HEK293 (cell line): Measurements from ENCODE around the gene TNFSF11.

Experiments used
- CTCF ChIA-PET: fragments of 350-600 bp; formaldehyde crosslinking; extraction: SDS; loops from one replicate; lab custom pipeline; 2021; ENCODE audit warnings: antibody characterized with exemption; lab: Yijun Ruan, JAX
- POLR2A ChIA-PET: fragments of 300-600 bp; formaldehyde crosslinking; extraction: SDS; loops from one replicate; lab custom pipeline; 2020; ENCODE audit warnings: antibody characterized with exemption, inconsistent platforms; lab: Yijun Ruan, JAX
- H3K27ac ChIP-seq: fragments of 200-500 bp; sonication (Bioruptor generic); 2 replicates; pipeline ENCODE4 v1.5.1; 2014; ENCODE audit warnings: low read depth, low read length, control low read depth, inconsistent platforms; ENCODE audit errors: extremely low read depth
- H3K36me3 ChIP-seq, 2 experiments: fragments of 200-500 bp in 1 of 2; sonication (Bioruptor generic) in 1 of 2; 1 replicate in 1 of 2; 2 replicates in 1 of 2; pipeline ENCODE4 v1.5.1; 2014 to 2017; ENCODE audit warnings: inconsistent platforms in 2 of 2, low read length in 2 of 2; ENCODE audit not compliant: control insufficient read depth in 2 of 2, insufficient read depth in 1 of 2
- H3K4me1 ChIP-seq: fragments of 200-500 bp; sonication (Bioruptor generic); 2 replicates; pipeline ENCODE4 v1.5.1; 2014; ENCODE audit warnings: mild to moderate bottlenecking, low read length, inconsistent platforms; ENCODE audit not compliant: control insufficient read depth, insufficient read depth
- H3K4me3 ChIP-seq: 2 replicates; pipeline ENCODE4 v1.5.1; 2011; ENCODE audit warnings: low read depth, mild to moderate bottlenecking, control low read depth, low read length, moderate library complexity
- H3K9me3 ChIP-seq: fragments of 200-500 bp; sonication (Bioruptor generic); 2 replicates; pipeline ENCODE4 v1.5.1; 2014; ENCODE audit warnings: low read depth, low read length, inconsistent platforms; ENCODE audit not compliant: control insufficient read depth, insufficient read depth
- PATZ1 ChIP-seq: fragments of 450-650 bp; formaldehyde crosslinking; IDR thresholded peaks from 2 replicates; pipeline ENCODE4 v1.5.1; 2016; ENCODE audit warnings: missing biosample characterization, missing genetic modification characterization
- PRDM2 ChIP-seq: fragments of 450-650 bp; formaldehyde crosslinking; IDR thresholded peaks from 2 replicates; pipeline ENCODE4 v1.5.1; 2016; ENCODE audit warnings: missing biosample characterization, missing genetic modification characterization, borderline replicate concordance
- ZBTB1 ChIP-seq: fragments of 450-650 bp; formaldehyde crosslinking; IDR thresholded peaks from 2 replicates; pipeline ENCODE4 v1.5.1; 2016; ENCODE audit warnings: missing biosample characterization, missing genetic modification characterization
- ZFP69B ChIP-seq: fragments of 450-650 bp; formaldehyde crosslinking; IDR thresholded peaks from 2 replicates; pipeline ENCODE4 v1.5.1; 2016; ENCODE audit warnings: missing biosample characterization, missing genetic modification characterization
- ZNF132 ChIP-seq: fragments of 450-650 bp; formaldehyde crosslinking; IDR thresholded peaks from 2 replicates; pipeline ENCODE4 v1.5.1; 2017; ENCODE audit warnings: missing biosample characterization, missing genetic modification characterization, borderline replicate concordance
- ZNF248 ChIP-seq: fragments of 450-650 bp; formaldehyde crosslinking; IDR thresholded peaks from 2 replicates; pipeline ENCODE4 v1.5.1; 2017; ENCODE audit warnings: missing biosample characterization, missing genetic modification characterization
- ZNF311 ChIP-seq: fragments of 450-650 bp; formaldehyde crosslinking; IDR thresholded peaks from 2 replicates; pipeline ENCODE4 v1.5.1; 2017; ENCODE audit warnings: missing biosample characterization, missing genetic modification characterization, borderline replicate concordance
- ZNF366 ChIP-seq: fragments of 450-650 bp; formaldehyde crosslinking; conservative IDR thresholded peaks from 2 replicates; pipeline ENCODE4 v1.5.1; 2016; ENCODE audit warnings: missing biosample characterization, missing genetic modification characterization
- ZNF426 ChIP-seq: fragments of 450-650 bp; formaldehyde crosslinking; IDR thresholded peaks from 2 replicates; pipeline ENCODE4 v1.5.1; 2017; ENCODE audit warnings: missing biosample characterization, missing genetic modification characterization, mild to moderate bottlenecking, inconsistent platforms, moderate library complexity
- ZNF433 ChIP-seq: fragments of 450-650 bp; formaldehyde crosslinking; IDR thresholded peaks from 2 replicates; pipeline ENCODE4 v1.5.1; 2016; ENCODE audit warnings: missing biosample characterization, missing genetic modification characterization, low read depth
- ZNF48 ChIP-seq: fragments of 450-650 bp; formaldehyde crosslinking; IDR thresholded peaks from 2 replicates; pipeline ENCODE4 v1.5.1; 2016; ENCODE audit warnings: missing biosample characterization, missing genetic modification characterization
- ZNF624 ChIP-seq: fragments of 450-650 bp; formaldehyde crosslinking; IDR thresholded peaks from 2 replicates; pipeline ENCODE4 v1.5.1; 2017; ENCODE audit warnings: missing biosample characterization, missing genetic modification characterization
- ZNF645 ChIP-seq: fragments of 450-650 bp; formaldehyde crosslinking; IDR thresholded peaks from 2 replicates; pipeline ENCODE4; 2016; ENCODE audit warnings: missing biosample characterization, missing genetic modification characterization
- ZNF830 ChIP-seq: fragments of 450-650 bp; IDR thresholded peaks from 2 replicates; pipeline ENCODE4 v1.5.0; 2018; ENCODE audit warnings: missing biosample characterization, missing genetic modification characterization, low read depth, mild to moderate bottlenecking, moderate library complexity
- ZNF837 ChIP-seq: fragments of 450-650 bp; formaldehyde crosslinking; IDR thresholded peaks from 2 replicates; pipeline ENCODE4 v1.5.1; 2016; ENCODE audit warnings: missing biosample characterization, missing genetic modification characterization
- ZSCAN5A ChIP-seq: fragments of 450-650 bp; formaldehyde crosslinking; IDR thresholded peaks from 2 replicates; pipeline ENCODE4 v1.5.1; 2016; ENCODE audit warnings: missing biosample characterization, missing genetic modification characterization

Gene TNFSF11

GRCh38 chr13:42644841-42645240 lies 70.9 kb downstream of the TNFSF11 start:
- CTCF ChIA-PET = no interaction called here
- H3K4me3 ChIP-seq = no peak overlapping the region
- POLR2A ChIA-PET = no interaction called here
- H3K4me1 ChIP-seq = no peaks in the 10 kb centered on the region
- no peaks in the 10 kb centered on the region for H3K9me3 ChIP-seq
- TF ChIP-seq ZNF366 = no peak
- TF ChIP-seq ZNF311 (tag by site-specific recombination) = no peak
- no peak for TF ChIP-seq ZNF132 (tag by site-specific recombination)
- TF ChIP-seq ZNF433 (tag by site-specific recombination) = no peak
- no peak for TF ChIP-seq ZNF624 (tag by site-specific recombination)
- no peak for TF ChIP-seq ZNF48
- TF ChIP-seq ZFP69B (tag by site-specific recombination) = no peak
- TF ChIP-seq ZNF837 (tag by site-specific recombination) = no peak
- TF ChIP-seq ZNF248 (tag by site-specific recombination) = no peak
- no peak for TF ChIP-seq ZSCAN5A (tag by site-specific recombination)
- no peak for TF ChIP-seq ZNF830 (tag by site-specific recombination)
- TF ChIP-seq ZNF426 (tag by site-specific recombination) = no peak
- TF ChIP-seq PATZ1 (tag by site-specific recombination) = no peak
- no peak for TF ChIP-seq PRDM2 (tag by site-specific recombination)
- no peak for TF ChIP-seq ZNF645
- TF ChIP-seq ZBTB1 (tag by site-specific recombination) = no peak
- H3K36me3 ChIP-seq = no peaks in the 10 kb centered on the region
- no peak overlapping the region for H3K27ac ChIP-seq
